SW 1271 (cell line): ENCODE results near the gene CEP120.
"Not testable (repeated sequence)": the region's sequence is repeated elsewhere in the genome, so short reads cannot be mapped to it uniquely, and the experiment has no call there.

Experiments
- DNase-seq, 2 experiments: peaks; one replicate each; lab custom pipeline; 2025; lab: John Stamatoyannopoulos, UW

CEP120 gene

DNA sequence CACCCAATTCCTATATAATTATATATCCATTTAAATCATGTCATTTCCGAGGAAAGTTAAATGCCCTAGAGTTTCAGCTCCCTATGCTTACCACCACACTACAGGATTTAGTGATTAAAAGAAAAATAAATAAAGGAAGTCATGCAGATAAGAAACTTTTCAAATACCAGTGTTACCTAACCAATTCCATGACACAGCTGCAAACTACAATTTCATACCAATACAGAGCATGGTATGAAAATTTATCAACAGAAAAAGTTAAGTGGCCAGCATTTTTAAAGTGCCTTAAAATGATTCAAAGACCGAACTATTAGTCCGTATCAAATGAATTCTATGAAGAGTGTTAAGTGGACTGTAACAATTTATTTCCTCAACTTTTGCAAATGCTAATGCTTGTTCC is 35.9 kb downstream of the CEP120 start:
- no peak for DNase-seq

DNA sequence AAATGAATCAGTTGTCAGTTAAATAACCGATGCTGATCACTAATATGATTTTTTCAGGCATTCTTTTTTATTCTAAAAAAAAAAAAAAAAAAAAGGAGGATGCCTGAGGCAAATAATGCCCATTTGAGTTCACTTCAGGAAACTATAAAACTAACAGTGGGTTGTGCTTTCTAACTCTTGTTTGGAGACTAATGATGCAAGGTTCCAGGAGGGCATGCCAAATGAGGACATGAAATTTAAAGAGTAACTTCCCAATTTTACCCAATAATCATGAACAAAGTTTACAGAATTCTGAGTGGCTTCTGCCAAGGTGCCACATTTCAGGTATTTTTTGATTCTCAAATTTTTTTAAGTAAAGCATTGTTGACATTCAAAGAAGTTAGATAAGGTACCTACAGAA is 41.0 kb downstream of the CEP120 start:
- no peak for DNase-seq

DNA sequence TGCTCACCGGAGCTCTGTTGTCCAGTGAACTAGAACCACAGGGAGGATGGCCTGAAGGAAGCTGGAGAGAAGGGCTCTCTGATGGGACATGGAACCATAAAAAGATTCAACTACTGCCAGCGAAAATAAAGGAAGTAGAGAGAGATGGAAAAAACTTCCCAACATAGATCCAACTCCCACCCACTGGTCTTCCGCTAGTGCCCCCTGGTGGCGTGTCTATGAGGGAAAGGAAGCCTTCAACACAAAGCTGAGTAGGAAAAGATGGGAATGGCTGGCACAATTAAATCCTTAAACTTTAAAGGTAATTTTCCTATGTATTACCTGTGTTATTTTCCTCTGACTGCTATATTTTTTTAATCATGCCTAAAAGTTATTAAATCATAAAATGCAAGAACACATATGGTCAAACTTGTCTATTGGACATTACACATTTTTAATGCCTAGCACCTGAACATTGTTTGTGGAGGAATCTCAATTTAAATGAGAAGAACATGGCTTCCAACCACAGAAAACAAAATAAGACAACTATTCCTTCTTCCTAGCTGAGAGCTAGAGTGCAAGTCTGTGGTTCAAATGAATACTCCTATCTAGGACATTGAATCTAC is 51.5 kb downstream of the CEP120 start:
- DNase-seq: peak in 1 of 2 experiments; percentile 25

DNA sequence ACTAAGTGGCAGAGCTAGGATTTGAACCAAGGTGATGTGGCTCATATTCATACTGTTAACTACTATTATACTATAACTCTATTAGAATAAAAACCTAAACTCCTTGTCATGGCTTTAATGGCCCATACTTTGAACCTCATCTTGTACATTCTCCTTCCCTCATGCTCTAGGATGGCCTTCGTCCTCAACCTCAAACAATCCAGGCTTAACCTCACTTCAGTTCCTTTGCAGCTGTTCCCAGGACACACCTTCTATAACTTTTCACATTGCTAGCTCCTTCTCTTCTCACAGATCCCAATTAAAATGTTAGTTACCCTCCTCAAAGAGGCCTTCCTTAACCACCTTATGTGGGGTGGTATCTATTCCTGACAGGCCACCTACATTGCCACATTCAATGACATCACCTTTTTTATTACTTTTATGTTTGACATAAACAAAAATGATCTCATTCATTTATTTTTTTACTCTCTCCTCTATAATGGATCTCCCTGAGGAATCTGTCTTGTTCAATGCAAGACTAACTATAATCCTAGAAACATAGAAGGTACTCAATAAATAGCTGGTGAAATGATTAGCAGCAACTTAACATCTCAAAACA is 53.7 kb downstream of the CEP120 start:
- DNase-seq: no peak

DNA sequence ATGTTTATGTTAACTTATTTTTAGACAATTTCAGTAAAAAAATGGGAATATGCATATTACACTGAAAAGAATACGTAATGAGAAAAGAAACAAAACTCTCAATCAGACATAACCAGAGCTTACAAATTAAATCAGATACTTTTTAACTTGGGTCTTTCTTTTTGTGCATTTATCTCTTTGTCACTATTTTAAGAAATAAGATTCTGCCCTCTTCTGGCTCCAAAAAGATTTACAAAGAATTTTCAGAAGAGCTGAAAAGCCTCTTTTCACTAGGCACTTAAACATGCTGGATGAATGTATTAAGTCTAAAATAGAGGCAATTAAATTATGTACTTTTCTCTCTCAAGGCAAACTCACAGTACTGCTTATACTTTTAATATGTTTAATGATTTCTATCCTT is 55.5 kb downstream of the CEP120 start:
- DNase-seq: peak in 1 of 2 experiments; percentile 21

DNA sequence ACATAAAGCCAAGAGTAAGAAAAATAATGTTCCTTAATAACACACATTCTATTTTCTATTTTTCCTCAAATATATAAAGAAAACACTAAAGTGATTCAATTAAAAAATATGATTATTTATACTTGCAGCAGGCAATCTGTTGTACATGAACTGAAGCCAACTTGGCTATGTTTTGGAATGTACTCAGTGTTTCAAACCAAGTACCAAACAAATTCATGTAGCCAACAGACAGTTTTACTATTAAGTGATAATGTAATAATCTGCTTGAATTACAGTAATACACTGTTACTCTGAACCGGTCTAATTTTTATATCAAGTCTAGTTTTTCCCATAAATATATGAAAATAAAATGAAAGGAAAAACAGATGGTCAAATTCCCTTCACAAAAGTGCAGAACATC is 58.0 kb downstream of the CEP120 start:
- DNase-seq: no peak

DNA sequence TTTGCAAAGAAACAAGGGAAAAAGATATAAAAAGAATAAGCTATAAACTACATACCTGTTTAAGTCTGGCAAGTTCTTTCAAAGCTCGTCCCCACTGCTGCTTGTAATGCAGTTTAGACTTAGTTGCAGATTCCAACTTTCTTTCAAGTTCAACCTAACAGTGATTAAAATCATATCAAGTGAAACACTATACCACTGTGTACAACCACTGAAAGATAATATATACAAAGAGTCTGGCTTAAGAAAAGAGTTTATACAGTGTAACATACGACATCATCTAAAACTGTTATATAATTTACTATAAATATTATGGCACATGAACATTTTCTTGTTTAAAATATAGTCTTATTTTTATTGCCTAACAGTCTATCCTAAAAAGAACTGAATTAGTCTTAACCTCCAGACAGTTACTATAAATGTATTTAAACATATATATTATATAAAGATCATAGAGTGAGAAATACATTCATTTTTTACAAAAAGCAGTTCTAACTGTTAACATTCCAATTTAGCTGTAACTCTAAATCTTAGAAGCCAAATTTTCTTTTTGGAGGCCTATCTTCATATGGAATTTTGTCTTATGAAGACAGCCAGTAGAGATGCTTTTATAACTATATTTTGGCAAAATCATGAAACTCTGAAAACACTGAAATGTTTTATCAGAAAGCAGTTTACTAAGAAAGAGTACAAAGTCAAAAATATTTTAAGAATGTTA is 58.6 kb downstream of the CEP120 start:
- no peak for DNase-seq

DNA sequence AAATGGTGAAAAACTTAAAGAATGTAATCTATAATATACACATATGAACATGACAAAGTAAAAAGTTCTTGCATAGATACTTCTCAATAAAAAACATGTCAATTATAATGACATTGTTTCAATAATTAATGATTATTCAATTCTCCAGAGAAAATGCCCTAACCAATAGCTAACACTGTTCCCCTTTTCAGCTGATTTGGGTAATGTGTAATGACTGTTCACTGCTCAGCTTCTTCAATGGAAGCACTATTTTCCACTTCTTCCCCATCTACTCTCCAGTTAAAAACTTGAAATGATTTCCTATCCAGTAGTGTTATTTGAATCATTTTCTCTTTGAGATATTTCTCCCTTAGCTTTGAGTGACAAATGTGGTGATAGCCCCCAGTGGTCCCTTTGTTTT is 62.3 kb downstream of the CEP120 start:
- DNase-seq: no peak

DNA sequence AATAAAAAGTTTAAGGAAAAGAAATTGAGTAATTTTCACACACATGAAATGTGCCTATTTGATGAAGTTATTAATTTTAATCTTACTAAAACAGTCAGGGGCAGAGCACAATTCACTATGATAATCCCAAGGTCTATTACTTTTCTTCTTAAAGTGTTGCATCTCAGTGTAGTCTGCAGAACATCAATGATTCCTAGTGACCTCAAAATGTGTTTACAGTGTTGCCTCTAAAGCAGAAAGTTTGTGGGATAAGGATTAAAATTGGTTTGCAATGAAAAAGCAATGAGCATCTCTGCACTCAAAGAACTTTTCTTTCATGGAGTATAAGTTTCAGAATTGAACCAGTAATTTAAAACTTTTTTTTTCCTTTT is 63.0 kb downstream of the CEP120 start:
- DNase-seq: no peak

DNA sequence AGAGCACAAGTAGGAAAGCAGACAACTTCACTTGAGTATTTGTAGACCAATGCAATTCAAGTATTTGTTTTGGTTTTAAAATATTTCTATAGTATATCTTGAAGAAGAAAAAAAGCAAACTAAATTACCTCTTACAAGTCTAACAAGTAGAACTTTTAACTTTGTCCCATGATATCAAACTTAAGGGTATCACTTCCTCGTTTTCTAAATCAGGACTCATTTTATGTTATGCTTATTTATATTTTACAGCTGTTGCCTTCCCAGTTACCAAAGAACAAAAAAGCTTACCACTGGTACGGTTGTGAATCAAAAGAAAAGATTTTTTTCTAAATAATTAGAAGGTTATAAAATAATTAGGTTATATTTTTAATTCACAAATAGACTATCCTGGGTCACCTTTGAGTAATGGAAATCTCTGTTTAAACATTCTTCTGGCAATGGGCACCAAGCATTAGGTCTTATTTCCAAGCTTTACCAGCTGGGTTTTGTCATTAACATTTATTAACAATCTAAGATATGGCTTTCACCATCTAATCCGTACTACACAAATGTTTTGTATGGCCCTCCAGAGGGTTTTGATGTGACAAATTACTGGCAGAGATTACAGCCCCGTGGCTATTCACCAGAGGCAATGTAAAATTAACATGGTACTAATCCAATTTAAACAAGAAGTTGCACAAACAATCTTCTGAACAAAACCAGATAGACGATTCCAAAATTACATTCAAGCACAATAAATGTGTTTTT is 63.6 kb downstream of the CEP120 start:
- DNase-seq: no peak

DNA sequence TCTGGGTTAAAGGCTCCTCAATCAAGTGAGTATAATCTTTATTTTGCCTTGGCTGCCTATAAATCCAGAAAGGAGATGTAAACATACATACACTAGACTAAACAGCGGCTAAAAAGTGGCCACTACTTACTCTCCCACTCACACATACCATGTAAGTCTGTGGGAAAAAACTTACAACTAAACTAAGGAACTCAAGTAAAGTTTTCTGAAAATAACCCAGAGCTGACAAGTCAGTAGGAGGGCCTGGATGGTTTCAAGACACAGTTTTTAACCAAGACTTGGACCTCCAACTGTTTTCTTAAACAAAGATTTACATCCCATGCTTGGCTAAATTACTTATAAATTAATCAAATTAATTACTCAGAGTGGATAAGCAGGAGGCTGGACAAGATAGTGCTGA is 64.5 kb downstream of the CEP120 start:
- no peak for DNase-seq

DNA sequence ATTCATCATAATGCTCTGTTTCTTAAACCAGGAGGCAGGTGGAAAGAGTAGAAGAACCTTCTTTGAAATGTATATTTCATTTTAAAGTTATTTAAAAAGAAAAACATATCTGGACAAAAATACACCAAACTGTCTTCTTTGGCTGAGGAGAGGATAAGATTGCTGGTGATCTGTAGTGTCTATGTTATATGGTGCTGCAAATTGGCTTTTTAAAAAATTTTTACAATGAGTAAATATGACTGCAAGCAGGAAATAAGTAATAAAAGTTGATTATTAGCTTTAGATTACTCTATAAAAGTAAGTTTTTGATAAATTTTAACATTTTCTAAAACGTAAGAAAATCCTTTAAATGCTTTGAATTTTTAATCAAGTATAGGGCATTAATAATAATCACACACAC is 64.9 kb downstream of the CEP120 start:
- no peak for DNase-seq

DNA sequence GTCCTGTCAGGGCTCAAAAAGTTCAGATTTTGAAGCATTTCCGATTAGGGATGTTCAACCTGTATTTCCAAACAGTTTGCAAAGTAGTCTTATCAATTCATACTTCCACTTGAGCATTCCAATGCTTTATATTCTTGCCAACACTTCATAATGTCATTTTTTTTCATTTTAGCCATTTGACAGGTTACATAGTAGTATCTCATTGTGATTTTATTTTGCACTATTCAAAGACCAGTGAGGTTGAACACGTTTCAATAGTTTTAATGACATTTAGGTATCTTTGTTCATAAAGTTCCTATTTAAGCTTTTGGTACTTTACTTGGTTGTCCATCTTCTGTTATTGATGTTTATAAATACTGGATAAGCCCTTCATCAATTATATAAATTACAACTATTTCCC is 71.4 kb downstream of the CEP120 start:
- no peak for DNase-seq

DNA sequence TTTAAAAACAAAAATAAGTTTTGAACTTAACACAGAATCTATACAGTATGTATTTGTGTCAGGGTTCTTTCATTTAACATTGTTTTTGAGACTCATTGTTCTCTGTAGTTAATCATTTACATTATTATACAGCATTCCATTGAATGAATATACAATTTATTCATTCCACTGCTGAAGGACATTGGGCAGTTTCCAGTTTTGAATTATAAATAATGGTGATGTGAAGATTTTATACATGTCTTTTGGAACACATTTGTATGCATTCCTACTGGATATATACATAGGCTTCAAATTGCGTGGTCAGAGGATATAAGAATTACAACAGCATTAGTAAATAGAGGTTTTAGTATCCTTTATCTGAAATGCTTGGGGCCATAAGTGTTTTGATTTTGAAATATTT is 72.0 kb downstream of the CEP120 start:
- DNase-seq: no peak

DNA sequence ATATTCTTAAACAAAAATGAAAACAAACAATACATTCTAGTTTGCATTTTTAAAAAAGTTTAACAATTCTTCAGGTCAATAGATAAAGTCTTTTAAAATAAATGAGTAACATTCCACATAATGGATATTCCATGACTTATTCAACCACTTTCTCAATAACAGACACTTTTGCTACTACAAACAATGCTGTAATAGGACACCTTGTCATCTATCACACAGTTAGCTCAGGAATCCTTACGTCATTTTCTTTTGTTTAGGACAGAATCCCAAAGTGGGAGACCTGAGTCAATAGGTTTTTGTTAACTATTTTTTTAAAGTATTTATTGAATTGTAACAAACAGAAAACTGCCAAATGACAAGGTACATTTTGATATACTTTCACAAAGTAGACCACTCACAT is 72.5 kb downstream of the CEP120 start:
- DNase-seq: no peak

DNA sequence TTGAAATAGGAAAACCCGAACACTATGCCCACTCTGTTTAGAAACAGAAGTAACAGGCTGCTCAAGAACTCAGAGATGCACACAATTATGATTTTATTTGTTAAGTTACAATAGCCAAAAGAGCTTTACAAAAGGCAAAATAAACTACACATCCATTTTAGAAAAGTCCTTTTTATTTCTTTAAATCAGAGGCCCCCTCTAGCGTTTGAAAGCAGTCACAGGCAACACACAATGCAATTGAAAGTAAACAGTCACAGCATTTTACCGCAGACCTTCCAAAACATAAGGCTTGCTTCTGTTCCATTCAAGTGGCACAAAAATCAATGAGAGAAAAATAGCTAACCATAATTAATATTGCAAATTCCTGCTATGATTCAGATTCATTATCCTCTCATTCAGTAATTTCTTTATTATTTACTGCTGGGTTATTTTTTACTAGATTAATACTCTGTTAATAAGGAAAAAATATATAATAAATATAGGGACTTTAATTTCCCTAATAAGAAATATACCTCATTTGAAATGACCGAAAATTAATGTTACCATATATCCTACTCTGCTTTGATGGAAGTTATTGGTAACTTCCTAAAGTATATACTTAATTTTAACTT is 78.3 kb downstream of the CEP120 start:
- DNase-seq: peak; percentile 8 to 23

DNA sequence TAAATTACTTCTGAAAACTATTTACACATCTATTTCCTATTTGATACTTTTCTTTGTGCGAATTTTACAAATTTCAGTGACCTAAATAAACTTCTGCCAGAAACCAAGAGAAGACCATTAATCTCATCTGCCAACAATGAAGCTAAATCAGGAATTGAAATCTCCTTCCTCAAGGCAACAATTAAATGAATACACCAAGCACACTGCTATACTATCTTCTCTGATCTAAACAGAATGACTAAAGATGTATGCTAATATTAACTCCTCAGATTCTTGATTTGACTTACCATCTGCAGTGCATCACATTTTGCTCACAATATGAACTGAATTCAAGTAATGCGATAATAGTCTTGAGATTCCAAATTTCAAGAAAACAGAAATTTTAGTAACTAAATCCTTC is 82.3 kb downstream of the CEP120 start:
- no peak for DNase-seq

DNA sequence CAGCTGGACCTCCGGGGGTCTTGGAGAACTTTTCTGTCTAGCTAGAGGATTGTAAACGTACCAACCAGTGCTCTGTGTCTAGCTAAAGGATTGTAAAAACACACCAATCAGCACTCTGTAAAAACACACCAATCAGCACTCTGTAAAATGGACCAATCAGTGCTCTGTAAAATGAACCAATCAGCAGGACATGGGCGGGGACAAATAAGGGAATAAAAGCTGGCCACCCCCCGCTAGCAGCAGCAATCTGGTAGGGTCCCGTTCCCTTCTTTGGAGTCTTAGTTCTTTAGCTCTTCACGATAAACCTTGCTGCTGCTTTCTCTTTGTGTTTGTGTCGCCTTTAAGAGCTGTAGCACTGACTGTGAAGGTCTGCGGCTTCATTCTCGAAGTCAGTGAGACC is 114.8 kb downstream of the CEP120 start:
- not testable (repeated sequence) for DNase-seq

DNA sequence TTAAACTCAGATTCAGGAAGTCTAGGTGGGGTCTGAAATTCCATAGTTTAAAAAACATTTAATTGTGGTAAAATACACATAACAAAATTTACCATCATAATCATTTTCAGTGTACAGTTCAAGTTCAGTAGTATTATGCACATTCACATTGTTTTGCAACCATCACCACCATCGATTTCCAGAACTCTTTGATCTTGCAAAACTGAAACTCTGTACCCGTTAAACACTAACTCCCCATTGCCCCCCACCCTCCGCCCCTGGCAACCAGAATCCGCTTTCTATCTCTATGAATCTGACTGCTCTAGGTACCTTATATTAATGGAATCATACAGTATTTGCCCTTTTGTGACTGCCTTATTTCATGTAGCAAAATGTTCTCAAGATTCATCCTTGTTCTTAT is 117.5 kb downstream of the CEP120 start:
- DNase-seq: no peak

DNA sequence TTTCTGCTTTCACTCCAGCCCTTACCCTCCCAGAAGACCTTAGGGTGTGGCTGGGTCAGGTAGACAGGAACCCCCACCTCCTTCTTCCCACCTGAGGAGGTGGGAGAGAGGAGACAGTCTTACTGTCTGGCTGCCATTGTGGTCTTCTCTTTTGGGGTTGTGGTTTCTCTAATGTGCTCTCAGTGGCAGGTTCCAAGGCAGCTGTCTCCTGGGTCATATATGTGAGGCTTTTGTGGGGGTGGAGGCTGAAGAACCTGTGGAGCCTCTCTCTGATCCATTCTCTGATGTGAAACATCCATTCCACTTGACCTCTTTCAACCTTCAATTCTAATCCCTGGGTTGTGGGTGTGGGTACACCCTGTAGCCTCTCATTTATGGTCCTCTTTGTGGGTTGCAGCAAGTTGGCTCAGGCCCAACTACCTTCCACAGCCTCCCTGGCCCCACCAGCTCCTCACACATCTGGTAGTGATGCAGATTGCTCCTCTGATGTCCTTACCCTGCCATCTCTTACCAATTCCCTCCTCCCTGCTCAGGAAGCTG is 118.4 kb downstream of the CEP120 start:
- no peak for DNase-seq

DNA sequence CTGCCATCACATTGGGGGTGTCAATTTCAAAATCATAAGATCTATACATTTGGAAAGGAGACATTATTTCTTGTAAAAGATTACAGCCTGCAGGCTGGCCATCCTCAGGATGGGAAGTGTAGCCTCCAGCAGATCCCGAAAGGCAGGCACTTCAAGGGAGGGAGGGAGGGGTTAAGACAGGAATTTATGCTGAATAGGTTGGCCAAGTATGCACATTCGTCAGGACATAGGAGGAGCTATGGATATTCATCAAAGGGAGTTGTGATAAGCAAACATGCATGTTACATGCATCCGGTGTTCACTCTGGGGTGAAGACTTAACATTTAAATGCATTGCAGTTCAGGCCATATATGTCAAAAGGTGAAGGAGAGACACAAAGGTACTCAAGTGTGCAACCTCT is 119.4 kb downstream of the CEP120 start:
- no peak for DNase-seq

DNA sequence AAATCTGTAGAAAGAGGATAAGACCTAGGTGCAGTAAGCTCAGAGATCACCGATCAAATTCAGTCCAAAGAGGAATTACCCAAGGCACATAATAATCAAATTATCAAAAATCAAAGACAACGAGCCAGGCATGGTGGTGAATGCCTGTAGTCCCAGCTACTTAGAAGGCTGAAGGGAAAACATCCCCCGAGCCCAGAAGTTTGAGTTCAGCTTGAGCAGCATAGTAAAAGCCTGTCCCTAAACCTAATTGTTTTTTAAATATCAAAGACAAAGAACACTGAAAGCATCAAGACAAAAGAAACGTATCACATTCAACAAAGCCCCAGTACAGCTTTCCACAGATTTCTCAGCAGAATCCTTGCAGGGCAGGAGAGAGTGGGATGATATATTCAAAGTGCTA is 122.9 kb downstream of the CEP120 start:
- DNase-seq: no peak
